Erythroblast (primary cell): Measurements from ENCODE around the gene FAM3D.

ENCODE experiments used
- GATA1 ChIP-seq: IDR thresholded peaks from 2 replicates; pipeline ENCODE4 v1.6.1; 2011; ENCODE audit warnings: low read depth, mild to moderate bottlenecking, control low read depth, low read length, moderate library complexity
- POLR2A ChIP-seq: IDR thresholded peaks from 2 replicates; pipeline ENCODE4 v1.6.1; 2011; ENCODE audit warnings: mild to moderate bottlenecking, low read length

DNA sequence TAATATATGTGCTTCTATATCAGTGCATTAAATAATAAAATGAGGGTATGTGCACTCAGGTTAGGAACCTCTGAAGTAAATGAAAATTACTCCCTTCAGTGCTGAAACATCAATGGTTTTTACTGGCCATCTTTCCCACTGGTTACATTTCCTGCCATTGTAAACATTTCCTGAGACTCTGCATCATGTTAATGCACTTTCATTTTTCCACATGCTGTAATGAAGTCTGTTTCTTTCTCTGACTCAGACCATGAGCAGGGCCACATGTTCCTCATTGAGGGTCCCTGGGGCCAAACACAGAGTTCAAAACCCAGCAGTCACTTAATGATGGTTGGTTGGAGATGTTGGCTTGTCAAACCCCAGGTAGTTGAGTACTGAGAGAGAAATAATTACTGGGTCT lies 15.3 kb downstream of the FAM3D start:
- TF ChIP-seq POLR2A (no peak), GATA1 (no peak)
